GM12878 (cell line): ENCODE measurements around the gene PTPRD. TPM values are rescaled to one million over a fixed set of nuclear protein-coding genes. Genes with fewer than 3 reads are reported as not detected.

Experiments used
- ATAC-seq: fragments of 200-7000 bp; cut with Tn5 transposase; 3 replicates; pipeline ENCODE4 v1.9.1; 2020; ENCODE audit warnings: mild to moderate bottlenecking, moderate library complexity
- BruUV-seq: library from RNA; stranded (reverse); fragments of 400-500 nt; replicated peaks from 2 replicates; lab custom pipeline; 2021; lab: Mats Ljungman, UMichigan
- CTCF ChIA-PET: fragments of 300-600 bp; sonication (Branson Sonifier 250); formaldehyde crosslinking; extraction: SDS; loops from one replicate; lab custom pipeline; 2021; ENCODE audit warnings: inconsistent platforms; lab: Yijun Ruan, JAX
- POLR2A ChIA-PET: fragments of 350-600 bp; formaldehyde crosslinking; extraction: SDS; loops from one replicate; lab custom pipeline; 2021; ENCODE audit warnings: inconsistent platforms; lab: Charles Lee
- RAD21 ChIA-PET: fragments of 300-600 bp; sonication (Branson Sonifier 250); formaldehyde crosslinking; loops from one replicate; lab custom pipeline; 2023; ENCODE audit warnings: antibody characterized with exemption; ENCODE audit not compliant: unreplicated experiment; lab: Charles Lee
- SMC1A ChIA-PET: fragments of 300-600 bp; sonication (Branson Sonifier 250); formaldehyde crosslinking; loops from one replicate; lab custom pipeline; 2023; ENCODE audit not compliant: unreplicated experiment, uncharacterized antibody; lab: Charles Lee
- DNase-seq: peaks from one replicate; pipeline ENCODE4 v3.0.0-alpha.2; 2011; ENCODE audit warnings: low read depth, low spot score
- FAIRE-seq: peaks from 3 replicates; lab custom pipeline; 2011; peaks lifted over from hg19 to GRCh38; lab: Jason Lieb, UNC
- H2AFZ ChIP-seq: 2 replicates; pipeline ENCODE4 v1.6.0; 2011; ENCODE audit warnings: low read depth, low read length, control low read depth; ENCODE audit not compliant: control insufficient read depth
- H3K27ac ChIP-seq: 2 replicates; pipeline ENCODE4 v1.5.1; 2011; ENCODE audit warnings: control low read depth; ENCODE audit not compliant: control insufficient read depth, insufficient read depth
- H3K27me3 ChIP-seq, 2 experiments: replicated peaks in 1 of 2; 2 replicates each; pipeline versions ENCODE4 v1.6.0 to v1.6.1; 2011; ENCODE audit warnings: low read length in 1 of 2; ENCODE audit not compliant: control insufficient read depth in 2 of 2, insufficient read depth in 2 of 2
- H3K36me3 ChIP-seq, 2 experiments: 2 replicates each; pipeline ENCODE4 v1.5.1; 2011; ENCODE audit warnings: low read length in 1 of 2; ENCODE audit not compliant: control insufficient read depth in 2 of 2, insufficient read depth in 2 of 2
- H3K4me1 ChIP-seq: 2 replicates; pipeline ENCODE4 v1.6.1; 2011; ENCODE audit warnings: mild to moderate bottlenecking, low read length, moderate library complexity, mixed read lengths; ENCODE audit not compliant: control insufficient read depth, insufficient read depth
- H3K4me2 ChIP-seq: 2 replicates; pipeline ENCODE4 v1.6.0; 2011; ENCODE audit warnings: control low read depth; ENCODE audit not compliant: control insufficient read depth, insufficient read depth
- H3K4me3 ChIP-seq: fragments of 200-600 bp; sonication (generic); 2 replicates; pipeline ENCODE4 v1.5.1; 2016
- H3K79me2 ChIP-seq: 2 replicates; pipeline ENCODE4 v1.6.0; 2011; ENCODE audit warnings: low read length; ENCODE audit not compliant: control insufficient read depth, insufficient read depth
- H3K9ac ChIP-seq: 2 replicates; pipeline ENCODE4 v1.8.0; 2011; ENCODE audit warnings: low read length, control low read depth, mixed read lengths; ENCODE audit not compliant: control insufficient read depth, insufficient read depth
- H3K9me3 ChIP-seq: replicated peaks from 3 replicates; pipeline ENCODE4 v1.5.1; 2011; ENCODE audit warnings: mild to moderate bottlenecking, low read length; ENCODE audit not compliant: control insufficient read depth, insufficient read depth
- H4K20me1 ChIP-seq: 2 replicates; pipeline ENCODE4 v1.6.0; 2011; ENCODE audit not compliant: control insufficient read depth, insufficient read depth
- BMI1 ChIP-seq: fragments of 450-650 bp; IDR thresholded peaks from 2 replicates; pipeline ENCODE4 v1.6.1; 2016; ENCODE audit warnings: mild to moderate bottlenecking, moderate library complexity, borderline replicate concordance
- NR2C2 ChIP-seq: IDR thresholded peaks from 2 replicates; pipeline ENCODE4 v1.6.1; 2011; ENCODE audit warnings: borderline replicate concordance, low read depth; ENCODE audit not compliant: control insufficient read depth, insufficient read length
- PRDM15 ChIP-seq: fragments of 450-650 bp; formaldehyde crosslinking; IDR thresholded peaks from 2 replicates; pipeline ENCODE4 v1.4.0; 2020; ENCODE audit warnings: mild to moderate bottlenecking, moderate library complexity
- SMAD1 ChIP-seq: fragments of 450-650 bp; IDR thresholded peaks from 2 replicates; pipeline ENCODE4 v1.6.1; 2018; ENCODE audit warnings: mild to moderate bottlenecking, low read depth; ENCODE audit not compliant: partially characterized antibody
- WRNIP1 ChIP-seq: IDR thresholded peaks from 2 replicates; pipeline ENCODE4 v1.6.1; 2011; ENCODE audit warnings: low read depth, low read length, improper control_type of control experiment, borderline replicate concordance
- YBX1 ChIP-seq: fragments of 450-650 bp; IDR thresholded peaks from 2 replicates; pipeline ENCODE4 v1.6.1; 2016; ENCODE audit warnings: antibody characterized with exemption
- WGBS: methylation state at CpG from one replicate; pipeline ENCODE4 v1.1.6; 2016; ENCODE audit warnings: low lambda C conversion rate; ENCODE audit not compliant: insufficient replicate concordance, insufficient coverage; ENCODE audit errors: missing lambda C conversion rate; 5-methylcytosine and 5-hydroxymethylcytosine counted together
- in situ Hi-C: fragments of 300-500 bp; cut with MboI; formaldehyde crosslinking; loops from 9 replicates; pipeline ENCODE4 v1.14.3; 2018; ENCODE audit warnings: mixed read lengths
- intact Hi-C: fragments of 100-400 bp; cut with micrococcal nuclease; formaldehyde crosslinking; loops from one replicate; pipeline ENCODE4 v1.14.2; 2022; ENCODE audit not compliant: unreplicated experiment
- polyA plus RNA-seq, 11 experiments: library from polyadenylated mRNA; depleted of rRNA in 4 of 11; unstranded in 6 of 11; stranded (reverse) in 5 of 11; fragments of >200 nt; fragmentation: Nextera tagmentation in 4 of 11; fragmentation: Illumina TruSeq in 1 of 11; extraction: Ambion mirVana in 4 of 11; extraction: Trizol in 1 of 11; gene quantifications; 1 replicate in 1 of 11; 2 replicates in 10 of 11; pipeline versions ENCODE4 v1.2.1 to v1.2.3, GENCODE V29; 2011 to 2016; ENCODE audit warnings: inconsistent platforms in 2 of 11, missing spikeins in 2 of 11, low read depth in 1 of 11
- total RNA-seq, 4 experiments: library from RNA; depleted of rRNA in 3 of 4; stranded (reverse); fragments of >200 nt in 3 of 4; fragmentation: Illumina TruSeq in 1 of 4; extraction: Trizol in 1 of 4; gene quantifications; 2 replicates each; pipeline versions ENCODE4 v1.2.1 to v1.2.3, GENCODE V29; 2013 to 2021
- TF ChIP-seq, protein P1 (sequence below): fragments of 150-350 bp; IDR thresholded peaks from 2 replicates; pipeline ENCODE4 v1.6.1; 2016; ENCODE audit warnings: low read depth, low read length

Gene PTPRD
- total and polyA plus RNA-seq, 10 of the 15 experiments (the other 5 are each of a cell fraction or from before 2014, with no cell fraction given) = under 0.01 to 0.05 (median 0.01) TPM; not detected in 7

GRCh38 chr9:8751406-8751930, 1861.3 kb downstream of the PTPRD start (continued):
- no peak for TF ChIP-seq BMI1
- TF ChIP-seq, protein P1, sequence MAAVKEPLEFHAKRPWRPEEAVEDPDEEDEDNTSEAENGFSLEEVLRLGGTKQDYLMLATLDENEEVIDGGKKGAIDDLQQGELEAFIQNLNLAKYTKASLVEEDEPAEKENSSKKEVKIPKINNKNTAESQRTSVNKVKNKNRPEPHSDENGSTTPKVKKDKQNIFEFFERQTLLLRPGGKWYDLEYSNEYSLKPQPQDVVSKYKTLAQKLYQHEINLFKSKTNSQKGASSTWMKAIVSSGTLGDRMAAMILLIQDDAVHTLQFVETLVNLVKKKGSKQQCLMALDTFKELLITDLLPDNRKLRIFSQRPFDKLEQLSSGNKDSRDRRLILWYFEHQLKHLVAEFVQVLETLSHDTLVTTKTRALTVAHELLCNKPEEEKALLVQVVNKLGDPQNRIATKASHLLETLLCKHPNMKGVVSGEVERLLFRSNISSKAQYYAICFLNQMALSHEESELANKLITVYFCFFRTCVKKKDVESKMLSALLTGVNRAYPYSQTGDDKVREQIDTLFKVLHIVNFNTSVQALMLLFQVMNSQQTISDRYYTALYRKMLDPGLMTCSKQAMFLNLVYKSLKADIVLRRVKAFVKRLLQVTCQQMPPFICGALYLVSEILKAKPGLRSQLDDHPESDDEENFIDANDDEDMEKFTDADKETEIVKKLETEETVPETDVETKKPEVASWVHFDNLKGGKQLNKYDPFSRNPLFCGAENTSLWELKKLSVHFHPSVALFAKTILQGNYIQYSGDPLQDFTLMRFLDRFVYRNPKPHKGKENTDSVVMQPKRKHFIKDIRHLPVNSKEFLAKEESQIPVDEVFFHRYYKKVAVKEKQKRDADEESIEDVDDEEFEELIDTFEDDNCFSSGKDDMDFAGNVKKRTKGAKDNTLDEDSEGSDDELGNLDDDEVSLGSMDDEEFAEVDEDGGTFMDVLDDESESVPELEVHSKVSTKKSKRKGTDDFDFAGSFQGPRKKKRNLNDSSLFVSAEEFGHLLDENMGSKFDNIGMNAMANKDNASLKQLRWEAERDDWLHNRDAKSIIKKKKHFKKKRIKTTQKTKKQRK = no peak
- no peak for TF ChIP-seq YBX1
- no peak for TF ChIP-seq PRDM15 (CRISPR knock-in tag)

GRCh38 chr9:8750639-8751051, 1862.2 kb downstream of the PTPRD start:
- intact Hi-C loops (no loop called here), in situ Hi-C loops (no loop called here)
- WGBS = 0% methylated on average over 2 of the region's 2 CpGs
- DNase-seq = no peak
- H3K9ac ChIP-seq = no peak overlapping the region
- no peak for FAIRE-seq
- ChIA-PET CTCF (no interaction called here), SMC1A (no interaction called here), RAD21 (no interaction called here), POLR2A (no interaction called here)
- no peak overlapping the region for H3K27ac ChIP-seq
- BruUV-seq = no TSS peak
- H2AFZ ChIP-seq = no peak overlapping the region
- H3K4me1 ChIP-seq = no peaks in the 10 kb centered on the region
- no peak for ATAC-seq
- H3K27me3 ChIP-seq = no peaks in the 10 kb centered on the region
- no peaks in the 10 kb centered on the region for H3K9me3 ChIP-seq
- no peaks in the 10 kb centered on the region for H3K79me2 ChIP-seq
- H4K20me1 ChIP-seq = no peaks in the 10 kb centered on the region
- no peak for TF ChIP-seq SMAD1
- TF ChIP-seq WRNIP1 = no peak
- TF ChIP-seq NR2C2 = no peak
- TF ChIP-seq, all 136 proteins: peak for 0
- no peak overlapping the region for H3K4me3 ChIP-seq
- H3K36me3 ChIP-seq = no peaks in the 10 kb centered on the region
- H3K4me2 ChIP-seq = no peak overlapping the region
